ENCODE results near the gene IRAK2.

The IRAK2 gene

GRCh38 chr3:10213156-10213792 is 48.6 kb downstream of the IRAK2 start:
- DNase-seq (ENCODE audit: low read depth): no peak
- no peak overlapping the region for H3K4me3 ChIP-seq (ENCODE audit: low read depth, low read length)
- TF ChIP-seq CTCF (IDR thresholded peaks at IDR 0.05; ENCODE audit: low read depth, low read length, missing control alignments): no peak

- no peak overlapping the region for H3K4me3 ChIP-seq (ENCODE audit: low read depth, low read length)
- TF ChIP-seq CTCF (IDR thresholded peaks at IDR 0.05; ENCODE audit: low read depth, low read length, missing control alignments): no peak
- DNase-seq (ENCODE audit: low read depth): no peak
Measured at GRCh38 chr3:10215578-10216368, 51.1 kb downstream of the IRAK2 start.

GRCh38 chr3:10217359-10217758 is 52.6 kb downstream of the IRAK2 start:
- TF ChIP-seq CTCF (IDR thresholded peaks at IDR 0.05; ENCODE audit: low read depth, low read length, missing control alignments): no peak
- no peak overlapping the region for H3K4me3 ChIP-seq (ENCODE audit: low read depth, low read length)
- no peak for DNase-seq (ENCODE audit: low read depth)

GRCh38 chr3:10219737-10220136 is 55.0 kb downstream of the IRAK2 start:
- no peak for DNase-seq (ENCODE audit: low read depth)
- H3K4me3 ChIP-seq (ENCODE audit: low read depth, low read length): no peak overlapping the region
- TF ChIP-seq CTCF (IDR thresholded peaks at IDR 0.05; ENCODE audit: low read depth, low read length, missing control alignments): no peak

GRCh38 chr3:10223676-10224639 is 59.2 kb downstream of the IRAK2 start:
- H3K4me3 ChIP-seq (ENCODE audit: low read depth, low read length): no peak overlapping the region
- DNase-seq (ENCODE audit: low read depth): peak; percentile 75
- no peak for TF ChIP-seq CTCF (IDR thresholded peaks at IDR 0.05; ENCODE audit: low read depth, low read length, missing control alignments)

GRCh38 chr3:10224794-10225665 is 60.3 kb downstream of the IRAK2 start:
- TF ChIP-seq CTCF (IDR thresholded peaks at IDR 0.05; ENCODE audit: low read depth, low read length, missing control alignments): peak; percentile 78
- DNase-seq (ENCODE audit: low read depth): peak; percentile 64
- no peak overlapping the region for H3K4me3 ChIP-seq (ENCODE audit: low read depth, low read length)

All from GM12864 (cell line).